PFSK-1 (cell line): ENCODE results near the gene TRIP10.

Experiments used
- FOXP2 ChIP-seq: optimal IDR thresholded peaks from 2 replicates; pipeline ENCODE3; 2011; ENCODE audit warnings: borderline replicate concordance, control low read depth, inconsistent platforms; ENCODE audit not compliant: insufficient read depth; ENCODE audit errors: extremely low read length, extremely low read depth
- POLR2AphosphoS5 ChIP-seq: IDR thresholded peaks from 2 replicates; pipeline ENCODE4 v1.6.1; 2012; ENCODE audit warnings: low read depth, mild to moderate bottlenecking, control low read depth, low read length, moderate library complexity
- SIN3A ChIP-seq: IDR thresholded peaks from 2 replicates; pipeline ENCODE4 v1.6.1; 2012; ENCODE audit warnings: mild to moderate bottlenecking, low read length, moderate library complexity, borderline replicate concordance; ENCODE audit not compliant: insufficient read depth
- TAF1 ChIP-seq: IDR thresholded peaks from 2 replicates; pipeline ENCODE4 v1.6.1; 2012; ENCODE audit warnings: low read length, control low read depth, borderline replicate concordance; ENCODE audit not compliant: insufficient read depth
- TF ChIP-seq, protein P1 (sequence below), 2 experiments: IDR thresholded peaks; 2 replicates each; pipeline versions ENCODE4 v1.6.1 to v1.8.0; 2011 to 2012; ENCODE audit warnings: low read depth in 2 of 2, low read length in 2 of 2, control low read depth in 1 of 2, inconsistent platforms in 1 of 2, mild to moderate bottlenecking in 1 of 2, moderate library complexity in 1 of 2; ENCODE audit not compliant: insufficient read depth in 1 of 2

TRIP10 gene

DNA sequence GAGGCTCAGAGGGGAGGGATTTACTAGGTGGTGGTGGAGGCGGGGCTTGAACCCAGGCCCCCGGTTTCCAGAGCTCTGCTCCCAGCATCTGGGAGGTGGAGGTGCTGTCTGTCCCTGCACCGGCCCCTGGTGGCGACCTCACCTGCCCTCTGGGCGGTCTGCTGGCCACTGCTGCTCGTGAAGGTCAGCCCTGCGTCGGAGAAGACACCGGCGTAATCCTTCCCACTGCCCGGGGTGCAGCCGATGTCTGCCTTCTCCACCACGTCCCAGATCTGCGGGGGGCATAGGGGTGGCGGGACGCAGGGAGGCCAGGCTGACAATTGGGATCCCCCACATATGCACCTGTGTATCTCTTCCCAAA lies 31.8 kb upstream of the TRIP10 start:
- TF ChIP-seq, protein P1, sequence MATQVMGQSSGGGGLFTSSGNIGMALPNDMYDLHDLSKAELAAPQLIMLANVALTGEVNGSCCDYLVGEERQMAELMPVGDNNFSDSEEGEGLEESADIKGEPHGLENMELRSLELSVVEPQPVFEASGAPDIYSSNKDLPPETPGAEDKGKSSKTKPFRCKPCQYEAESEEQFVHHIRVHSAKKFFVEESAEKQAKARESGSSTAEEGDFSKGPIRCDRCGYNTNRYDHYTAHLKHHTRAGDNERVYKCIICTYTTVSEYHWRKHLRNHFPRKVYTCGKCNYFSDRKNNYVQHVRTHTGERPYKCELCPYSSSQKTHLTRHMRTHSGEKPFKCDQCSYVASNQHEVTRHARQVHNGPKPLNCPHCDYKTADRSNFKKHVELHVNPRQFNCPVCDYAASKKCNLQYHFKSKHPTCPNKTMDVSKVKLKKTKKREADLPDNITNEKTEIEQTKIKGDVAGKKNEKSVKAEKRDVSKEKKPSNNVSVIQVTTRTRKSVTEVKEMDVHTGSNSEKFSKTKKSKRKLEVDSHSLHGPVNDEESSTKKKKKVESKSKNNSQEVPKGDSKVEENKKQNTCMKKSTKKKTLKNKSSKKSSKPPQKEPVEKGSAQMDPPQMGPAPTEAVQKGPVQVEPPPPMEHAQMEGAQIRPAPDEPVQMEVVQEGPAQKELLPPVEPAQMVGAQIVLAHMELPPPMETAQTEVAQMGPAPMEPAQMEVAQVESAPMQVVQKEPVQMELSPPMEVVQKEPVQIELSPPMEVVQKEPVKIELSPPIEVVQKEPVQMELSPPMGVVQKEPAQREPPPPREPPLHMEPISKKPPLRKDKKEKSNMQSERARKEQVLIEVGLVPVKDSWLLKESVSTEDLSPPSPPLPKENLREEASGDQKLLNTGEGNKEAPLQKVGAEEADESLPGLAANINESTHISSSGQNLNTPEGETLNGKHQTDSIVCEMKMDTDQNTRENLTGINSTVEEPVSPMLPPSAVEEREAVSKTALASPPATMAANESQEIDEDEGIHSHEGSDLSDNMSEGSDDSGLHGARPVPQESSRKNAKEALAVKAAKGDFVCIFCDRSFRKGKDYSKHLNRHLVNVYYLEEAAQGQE (IDR thresholded peaks at IDR 0.05; ENCODE audit: insufficient read depth in 1 of 2, low read depth in 2 of 2, low read length in 2 of 2): no peak
- TF ChIP-seq SIN3A: no peak
- TF ChIP-seq FOXP2: no peak
- no peak for TF ChIP-seq POLR2AphosphoS5
- TF ChIP-seq TAF1: no peak

DNA sequence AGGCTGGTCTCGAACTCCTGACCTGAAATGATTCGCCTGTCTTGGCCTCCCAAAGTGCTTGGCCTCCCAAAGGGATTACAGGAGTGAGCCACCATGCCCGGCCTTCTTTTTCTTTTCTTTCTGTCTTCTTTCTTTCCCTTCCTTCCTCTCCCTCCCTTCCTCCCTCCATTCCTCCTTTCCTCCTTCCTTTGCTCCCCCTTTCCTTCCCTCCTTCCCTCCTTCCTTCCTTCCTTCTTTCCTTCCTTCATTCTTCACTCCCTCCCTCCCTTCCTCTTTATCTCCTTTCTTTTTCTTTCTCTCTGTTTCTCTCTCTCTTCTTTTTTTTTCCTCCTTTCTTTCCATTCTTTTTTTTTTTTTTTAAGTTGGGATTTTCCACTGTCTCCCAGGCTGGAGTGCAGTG lies 31.1 kb upstream of the TRIP10 start:
- TF ChIP-seq FOXP2 (no peak), TAF1 (no peak), SIN3A (no peak), POLR2AphosphoS5 (no peak)
- TF ChIP-seq, protein P1 (IDR thresholded peaks at IDR 0.05; ENCODE audit: insufficient read depth in 1 of 2, low read depth in 2 of 2, low read length in 2 of 2): no peak

DNA sequence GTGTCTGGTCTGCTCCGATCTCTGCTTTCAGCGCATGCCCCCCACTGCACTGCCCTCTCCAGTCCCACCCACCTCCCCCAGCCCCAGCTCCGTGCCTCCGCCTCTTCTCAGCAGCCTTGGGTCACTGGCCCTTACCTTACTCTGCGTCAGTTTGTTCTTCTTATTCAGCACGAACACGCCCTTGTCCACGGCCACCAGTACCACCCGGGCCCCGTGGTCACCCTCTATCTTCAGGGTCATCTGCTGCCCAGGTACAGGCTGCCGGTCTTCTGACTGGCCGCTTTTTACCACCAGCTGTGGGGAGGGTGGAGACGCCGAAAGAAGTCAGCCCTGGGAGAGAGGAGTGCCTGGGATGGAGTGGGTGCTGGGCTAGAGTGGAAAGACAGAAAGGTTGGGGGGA lies 29.9 kb upstream of the TRIP10 start:
- TF ChIP-seq POLR2AphosphoS5: no peak
- TF ChIP-seq TAF1: no peak
- no peak for TF ChIP-seq FOXP2
- TF ChIP-seq SIN3A: no peak
- TF ChIP-seq, protein P1 (IDR thresholded peaks at IDR 0.05; ENCODE audit: insufficient read depth in 1 of 2, low read depth in 2 of 2, low read length in 2 of 2): no peak

DNA sequence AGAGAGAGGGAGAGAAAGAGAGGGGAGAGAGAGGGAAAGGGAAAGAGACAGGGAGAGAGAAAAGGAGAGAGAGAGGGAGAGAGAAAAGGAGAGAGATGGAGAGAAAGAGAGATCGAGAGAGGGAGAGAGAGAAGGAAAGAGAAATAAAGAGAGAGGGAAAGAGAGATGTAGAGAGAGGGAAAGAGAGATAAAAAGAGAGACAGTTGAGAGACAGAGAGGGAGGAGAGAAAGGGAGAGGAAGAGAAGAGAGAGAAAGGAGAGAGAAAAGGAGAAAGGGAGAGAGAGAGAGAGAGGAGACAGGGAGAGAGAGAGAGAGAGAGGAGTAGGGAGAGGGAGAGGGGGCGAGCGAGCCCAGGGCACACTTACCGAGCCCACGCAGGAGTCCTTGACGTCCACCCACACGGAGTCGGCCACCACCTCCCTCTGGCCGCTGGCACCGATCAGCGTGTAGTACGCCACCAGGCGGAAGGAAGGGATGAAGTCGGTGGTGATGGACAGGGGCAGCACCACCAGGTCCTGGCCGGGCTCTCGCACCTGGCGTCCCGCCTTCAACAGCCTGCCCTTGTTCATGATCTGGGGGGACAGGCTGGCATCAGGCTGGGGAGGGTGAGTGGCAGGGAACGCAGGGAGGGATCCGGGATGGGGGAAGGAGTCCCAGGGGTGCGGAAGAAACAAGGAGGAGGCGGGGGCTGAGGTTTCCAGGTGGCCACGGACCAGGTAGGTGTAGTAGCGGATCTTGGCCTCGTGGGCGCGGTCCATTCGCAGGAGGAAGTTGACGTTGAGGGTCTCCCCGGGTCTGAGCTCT lies 29.0 kb upstream of the TRIP10 start:
- TF ChIP-seq, protein P1 (IDR thresholded peaks at IDR 0.05; ENCODE audit: insufficient read depth in 1 of 2, low read depth in 2 of 2, low read length in 2 of 2): no peak
- no peak for TF ChIP-seq SIN3A
- TF ChIP-seq POLR2AphosphoS5: no peak
- no peak for TF ChIP-seq FOXP2
- no peak for TF ChIP-seq TAF1

DNA sequence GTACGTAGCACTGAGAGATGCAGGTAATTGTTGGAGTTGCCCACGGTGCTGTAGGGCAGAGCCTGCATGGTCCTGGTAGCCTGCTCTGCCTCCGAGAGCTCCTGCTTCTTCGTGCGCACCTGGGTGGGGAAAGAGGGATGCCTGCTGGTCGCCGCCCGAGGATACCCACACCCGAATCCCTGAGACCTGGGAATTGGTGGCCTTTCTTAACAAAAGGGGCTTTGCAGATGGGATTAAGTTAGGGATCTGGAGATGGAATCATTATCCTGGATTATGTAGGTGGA lies 28.5 kb upstream of the TRIP10 start:
- TF ChIP-seq SIN3A (no peak), POLR2AphosphoS5 (no peak), TAF1 (no peak), FOXP2 (no peak)
- TF ChIP-seq, protein P1 (IDR thresholded peaks at IDR 0.05; ENCODE audit: insufficient read depth in 1 of 2, low read depth in 2 of 2, low read length in 2 of 2): no peak
